ENCODE results near the gene MIGA1. TPM values are rescaled to one million over a fixed set of nuclear protein-coding genes. Genes with fewer than 3 reads are reported as not detected.

MIGA1 gene
- total and polyA plus RNA-seq, 10 of the 15 experiments (the other 5 are each of a cell fraction or from before 2014, with no cell fraction given): 1.3 to 7.2 (median 4.2) TPM

DNA sequence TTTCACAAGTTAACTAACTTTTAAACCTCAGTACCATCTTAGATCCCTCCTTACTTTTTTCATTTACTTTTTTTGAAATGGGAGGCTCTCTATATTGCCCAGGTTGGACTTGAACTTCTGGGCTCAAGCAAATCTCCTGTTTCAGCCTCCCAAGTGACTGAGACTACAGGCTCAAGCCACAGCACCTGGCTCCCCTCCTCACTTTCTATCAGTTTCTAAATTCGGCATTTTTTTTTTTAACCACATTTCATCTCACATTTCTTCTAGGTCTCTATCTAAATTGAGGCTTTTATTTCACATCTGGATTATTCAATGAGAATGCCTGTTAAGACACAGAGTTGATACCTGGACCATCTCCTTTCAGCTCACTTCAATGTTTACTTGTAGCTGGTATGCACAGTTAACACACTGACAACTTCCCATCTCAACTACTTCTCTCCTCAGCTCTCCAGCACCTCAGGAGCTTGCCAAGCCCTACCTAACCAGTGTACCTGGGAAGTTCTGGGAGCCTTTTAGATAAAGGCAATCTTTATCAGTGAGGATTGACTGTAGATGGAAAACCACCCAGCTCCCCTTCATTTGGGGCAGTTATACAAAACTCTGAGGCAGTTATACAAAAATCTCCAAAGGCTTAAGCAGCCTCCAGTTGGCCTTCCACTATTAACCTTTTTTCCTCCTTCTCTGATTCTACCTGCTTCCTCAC lies 23.2 kb upstream of the MIGA1 start:
- Histone ChIP-seq H3K4me3 (peak overlapping the region; percentile 42; the same call in 1 of the 2 replicates), H2AFZ (ENCODE audit: control insufficient read depth, low read depth, low read length) (no peak overlapping the region), H3K4me1 (ENCODE audit: control insufficient read depth, insufficient read depth, low read length) (peaks cover 8% of the 10 kb centered on the region; the same call in 1 of the 2 replicates), H3K27ac (ENCODE audit: control insufficient read depth, insufficient read depth) (no peak overlapping the region), H3K4me2 (ENCODE audit: control insufficient read depth, insufficient read depth) (peak overlapping the region; percentile 69), H3K9me3 (replicated peaks; ENCODE audit: control insufficient read depth, insufficient read depth, low read length) (no peaks in the 10 kb centered on the region), H3K36me3 (ENCODE audit: control insufficient read depth in 2 of 2, insufficient read depth in 2 of 2, low read length in 1 of 2) (no peaks in the 10 kb centered on the region), H3K9ac (ENCODE audit: control insufficient read depth, insufficient read depth, low read length) (no peak overlapping the region), H3K79me2 (ENCODE audit: control insufficient read depth, insufficient read depth, low read length) (peaks cover 74% of the 10 kb centered on the region), H4K20me1 (ENCODE audit: control insufficient read depth, insufficient read depth) (0 out of 2 replicates have a peak, but pooled peaks cover 3% of the 10 kb centered on the region), H3K27me3 (replicated peaks in 1 of 2; ENCODE audit: control insufficient read depth in 2 of 2, insufficient read depth in 2 of 2, low read length in 1 of 2) (no peaks in the 10 kb centered on the region)
- in situ Hi-C loops (cut with MboI) (loop anchor here (25.0 kb wide), 1 partner anchor 881 kb away; the partner anchor contains the start of gene IFI44), intact Hi-C loops (cut with micrococcal nuclease; ENCODE audit: unreplicated experiment) (no loop called here)
- WGBS (ENCODE audit: insufficient coverage, insufficient replicate concordance, low lambda C conversion rate, missing lambda C conversion rate): 0% methylated on average over 1 of the region's 1 CpG
- no TSS peak for BruUV-seq (replicated peaks)
- TF ChIP-seq, protein P1, sequence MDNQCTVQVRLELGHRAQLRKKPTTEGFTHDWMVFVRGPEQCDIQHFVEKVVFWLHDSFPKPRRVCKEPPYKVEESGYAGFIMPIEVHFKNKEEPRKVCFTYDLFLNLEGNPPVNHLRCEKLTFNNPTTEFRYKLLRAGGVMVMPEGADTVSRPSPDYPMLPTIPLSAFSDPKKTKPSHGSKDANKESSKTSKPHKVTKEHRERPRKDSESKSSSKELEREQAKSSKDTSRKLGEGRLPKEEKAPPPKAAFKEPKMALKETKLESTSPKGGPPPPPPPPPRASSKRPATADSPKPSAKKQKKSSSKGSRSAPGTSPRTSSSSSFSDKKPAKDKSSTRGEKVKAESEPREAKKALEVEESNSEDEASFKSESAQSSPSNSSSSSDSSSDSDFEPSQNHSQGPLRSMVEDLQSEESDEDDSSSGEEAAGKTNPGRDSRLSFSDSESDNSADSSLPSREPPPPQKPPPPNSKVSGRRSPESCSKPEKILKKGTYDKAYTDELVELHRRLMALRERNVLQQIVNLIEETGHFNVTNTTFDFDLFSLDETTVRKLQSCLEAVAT (IDR thresholded peaks at IDR 0.05): no peak
- TF ChIP-seq RUNX3 (IDR thresholded peaks at IDR 0.05; ENCODE audit: low read length): peak; percentile 44
- ChIA-PET SMC1A (ENCODE audit: uncharacterized antibody, unreplicated experiment) (interaction anchor here (0.6 to 2.1 kb wide), 9 partner anchors 14 to 636 kb away, joined by 3 to 9 read pairs (median 3); no protein-coding TSS in a partner anchor), CTCF (interaction anchor here (1.0 to 1.4 kb wide), 3 partner anchors 9 to 25 kb away, joined by 4 read pairs; no protein-coding TSS in a partner anchor), RAD21 (ENCODE audit: unreplicated experiment) (interaction anchor here (1.3 to 2.0 kb wide), 4 partner anchors 14 to 358 kb away, joined by 4 to 10 read pairs (median 6); partner anchors contain the start of gene MIGA1), POLR2A (interaction anchor here (1.4 kb wide), 1 partner anchor 12 kb away, joined by 4 read pairs; no protein-coding TSS in a partner anchor)
- DNase-seq (ENCODE audit: low read depth, low spot score) (no peak), ATAC-seq (peak; percentile 12; the same call in 1 of the 3 replicates), FAIRE-seq (peak; percentile 72)

Data from GM12878 (cell line).